HUES64 (cell line): ENCODE measurements around the gene SASH3.

Experiments
- H3K27ac ChIP-seq: 2 replicates; pipeline ENCODE4 v1.7.0; 2013; ENCODE audit warnings: low read depth, low read length, inconsistent platforms
- H3K27me3 ChIP-seq: 2 replicates; pipeline ENCODE4 v1.6.1; 2013; ENCODE audit warnings: mild to moderate bottlenecking, low read length; ENCODE audit not compliant: insufficient read depth
- H3K36me3 ChIP-seq: 2 replicates; pipeline ENCODE4 v1.6.1; 2013; ENCODE audit warnings: mild to moderate bottlenecking, low read length; ENCODE audit not compliant: insufficient read depth
- H3K4me1 ChIP-seq: 2 replicates; pipeline ENCODE4 v1.6.1; 2013; ENCODE audit warnings: mild to moderate bottlenecking, low read length, moderate library complexity; ENCODE audit not compliant: insufficient read depth
- H3K4me3 ChIP-seq: 2 replicates; pipeline ENCODE4 v1.5.1; 2013; ENCODE audit warnings: mild to moderate bottlenecking, low read length, moderate library complexity
- H3K9ac ChIP-seq: 2 replicates; pipeline ENCODE4 v1.6.1; 2013; ENCODE audit warnings: mild to moderate bottlenecking, low read depth, low read length
- H3K9me3 ChIP-seq: 2 replicates; pipeline ENCODE4 v1.6.1; 2013; ENCODE audit warnings: low read depth, low read length; ENCODE audit not compliant: insufficient read depth
- WGBS: fragments of 150-250, 120-280 bp; methylation state at CpG from one replicate; pipeline ENCODE4 v1.1.7; 2013; ENCODE audit warnings: missing lambda C conversion rate; 5-methylcytosine and 5-hydroxymethylcytosine counted together

Gene SASH3

DNA sequence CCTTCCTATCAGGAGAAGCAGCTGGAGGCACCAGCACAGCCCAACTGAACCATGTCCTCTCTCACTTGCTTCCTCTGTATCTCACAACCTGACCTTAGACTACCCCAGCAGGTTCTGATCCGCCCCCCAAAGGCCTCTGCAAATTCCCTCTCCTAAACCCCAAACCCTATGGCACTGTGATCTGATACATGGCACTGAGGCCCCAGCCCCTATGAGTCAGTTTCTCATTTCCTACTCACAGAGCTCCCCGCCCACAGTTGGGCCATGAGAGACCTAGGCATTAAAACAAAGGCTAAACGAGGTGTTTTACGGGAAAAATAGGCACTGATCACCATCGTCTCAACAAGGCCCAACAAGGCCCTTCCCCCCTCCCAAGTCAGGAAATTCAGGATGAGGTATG lies 19.1 kb downstream of the SASH3 start:
- Histone ChIP-seq H3K27ac (no peak overlapping the region), H3K9me3 (no peaks in the 10 kb centered on the region), H3K9ac (no peak overlapping the region), H3K4me1 (no peaks in the 10 kb centered on the region), H3K4me3 (no peak overlapping the region), H3K36me3 (peaks cover 4% of the 10 kb centered on the region; the same call in 1 of the 2 replicates), H3K27me3 (no peaks in the 10 kb centered on the region)
- 93% methylated on average over 4 of the region's 5 CpGs for WGBS

DNA sequence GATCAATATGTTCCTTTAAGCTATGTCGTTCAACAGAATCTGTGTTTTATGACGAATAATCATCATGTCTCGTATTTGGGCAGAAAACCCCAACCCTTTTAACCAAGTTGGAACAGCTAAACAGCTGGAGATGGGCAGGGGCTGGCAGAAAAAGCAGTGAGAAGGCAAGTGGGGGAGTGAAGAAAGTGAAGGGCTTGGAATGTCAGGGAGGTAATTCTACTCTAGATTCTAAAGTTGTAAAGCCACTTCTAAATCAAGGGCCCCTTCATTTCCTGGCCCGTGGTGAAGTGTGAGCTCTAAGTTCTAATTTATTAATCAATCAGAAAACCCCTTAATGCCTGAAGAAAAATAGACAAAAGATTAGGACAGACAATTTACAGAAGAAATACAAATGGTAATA lies 20.4 kb downstream of the SASH3 start:
- no peaks in the 10 kb centered on the region for H3K9me3 ChIP-seq
- no peak overlapping the region for H3K4me3 ChIP-seq
- no peaks in the 10 kb centered on the region for H3K27me3 ChIP-seq
- WGBS: 84% methylated on average over 3 of the region's 4 CpGs
- H3K36me3 ChIP-seq: peaks cover 9% of the 10 kb centered on the region; the same call in 1 of the 2 replicates
- no peak overlapping the region for H3K27ac ChIP-seq
- no peak overlapping the region for H3K9ac ChIP-seq
- H3K4me1 ChIP-seq: no peaks in the 10 kb centered on the region

DNA sequence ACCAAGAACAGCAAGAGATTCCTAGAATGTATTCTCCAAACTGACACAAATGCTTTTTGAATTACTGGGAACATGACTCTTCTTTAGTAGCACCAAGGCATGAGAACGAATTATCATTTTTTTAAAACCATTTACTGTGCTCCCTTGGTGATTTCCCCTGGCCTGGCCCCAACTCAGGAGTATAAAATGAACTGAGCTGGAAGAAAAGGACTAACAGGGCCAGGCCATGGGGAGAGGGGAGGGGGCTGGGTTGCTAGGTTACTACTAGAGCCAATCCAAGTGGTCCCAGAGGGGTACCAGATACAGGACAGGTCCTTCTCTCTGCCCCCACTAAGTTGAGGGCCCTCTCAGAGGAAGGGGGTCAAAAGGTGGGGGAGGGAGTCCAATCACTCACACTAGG lies 23.1 kb downstream of the SASH3 start:
- WGBS: 100% methylated on average over 1 of the region's 1 CpG
- Histone ChIP-seq H3K27ac (no peak overlapping the region), H3K27me3 (no peaks in the 10 kb centered on the region), H3K36me3 (peaks cover 24% of the 10 kb centered on the region), H3K4me3 (no peak overlapping the region), H3K9ac (no peak overlapping the region), H3K9me3 (no peaks in the 10 kb centered on the region), H3K4me1 (no peaks in the 10 kb centered on the region)

DNA sequence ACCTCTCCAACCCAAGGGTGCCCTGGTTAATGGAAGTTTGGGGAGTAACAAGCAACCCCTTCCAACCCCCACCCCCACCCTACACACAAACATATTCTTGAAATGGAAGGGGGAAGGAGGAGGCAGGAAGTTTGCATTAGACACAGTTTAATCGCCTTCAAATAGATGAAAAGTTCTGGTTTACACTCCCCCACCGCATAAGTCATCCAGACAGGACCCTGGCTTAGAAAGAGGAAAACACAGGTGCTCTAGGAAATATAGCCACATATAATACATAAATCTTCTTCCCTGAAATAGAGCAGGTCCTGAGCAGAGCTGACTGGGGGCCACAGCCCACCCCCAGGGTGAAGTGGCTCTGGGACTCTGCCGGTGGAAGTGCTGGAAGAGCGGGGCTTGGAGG lies 25.1 kb downstream of the SASH3 start:
- H3K9ac ChIP-seq: no peak overlapping the region
- H3K27ac ChIP-seq: no peak overlapping the region
- H3K9me3 ChIP-seq: no peaks in the 10 kb centered on the region; the same call in 1 of the 2 replicates
- WGBS: 97% methylated on average over 3 of the region's 4 CpGs
- no peaks in the 10 kb centered on the region for H3K27me3 ChIP-seq
- peaks cover 30% of the 10 kb centered on the region for H3K36me3 ChIP-seq
- H3K4me1 ChIP-seq: no peaks in the 10 kb centered on the region
- H3K4me3 ChIP-seq: no peak overlapping the region

DNA sequence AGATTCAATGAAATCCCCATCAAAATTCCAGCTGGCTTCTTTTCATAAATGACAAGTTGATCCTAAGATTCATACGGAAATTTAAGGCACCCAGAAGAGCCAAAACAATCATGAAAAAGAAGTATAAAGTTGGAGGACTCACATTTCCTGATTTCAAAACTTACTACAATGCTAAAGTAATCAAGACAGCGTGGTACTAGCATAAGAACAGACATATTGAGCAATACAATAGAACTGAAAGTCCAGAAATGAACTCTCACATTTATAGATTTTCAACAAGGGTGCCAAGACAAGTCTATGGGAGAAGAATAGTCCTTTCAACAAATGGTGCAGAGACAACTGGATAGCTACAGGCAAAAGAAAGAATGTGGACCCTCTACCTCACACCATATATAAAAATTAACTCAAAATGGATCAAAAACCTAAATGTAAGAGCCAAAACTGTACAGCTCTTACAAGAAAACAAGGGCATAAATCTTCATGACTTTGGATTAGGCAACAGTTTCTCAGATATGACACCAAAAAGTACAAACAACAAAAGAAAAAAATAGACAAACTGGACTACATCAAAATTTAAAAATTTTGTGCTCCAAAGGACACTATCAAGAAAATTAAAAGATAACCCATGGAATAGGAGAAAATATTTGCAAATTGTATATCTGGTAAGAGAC lies 28.5 kb downstream of the SASH3 start:
- 100% methylated on average over 2 of the region's 2 CpGs for WGBS
- H3K9me3 ChIP-seq: no peaks in the 10 kb centered on the region; the same call in 1 of the 2 replicates
- H3K36me3 ChIP-seq: peaks cover 45% of the 10 kb centered on the region
- no peak overlapping the region for H3K27ac ChIP-seq
- no peaks in the 10 kb centered on the region for H3K27me3 ChIP-seq
- H3K4me3 ChIP-seq: no peak overlapping the region
- no peaks in the 10 kb centered on the region for H3K4me1 ChIP-seq
- no peak overlapping the region for H3K9ac ChIP-seq

DNA sequence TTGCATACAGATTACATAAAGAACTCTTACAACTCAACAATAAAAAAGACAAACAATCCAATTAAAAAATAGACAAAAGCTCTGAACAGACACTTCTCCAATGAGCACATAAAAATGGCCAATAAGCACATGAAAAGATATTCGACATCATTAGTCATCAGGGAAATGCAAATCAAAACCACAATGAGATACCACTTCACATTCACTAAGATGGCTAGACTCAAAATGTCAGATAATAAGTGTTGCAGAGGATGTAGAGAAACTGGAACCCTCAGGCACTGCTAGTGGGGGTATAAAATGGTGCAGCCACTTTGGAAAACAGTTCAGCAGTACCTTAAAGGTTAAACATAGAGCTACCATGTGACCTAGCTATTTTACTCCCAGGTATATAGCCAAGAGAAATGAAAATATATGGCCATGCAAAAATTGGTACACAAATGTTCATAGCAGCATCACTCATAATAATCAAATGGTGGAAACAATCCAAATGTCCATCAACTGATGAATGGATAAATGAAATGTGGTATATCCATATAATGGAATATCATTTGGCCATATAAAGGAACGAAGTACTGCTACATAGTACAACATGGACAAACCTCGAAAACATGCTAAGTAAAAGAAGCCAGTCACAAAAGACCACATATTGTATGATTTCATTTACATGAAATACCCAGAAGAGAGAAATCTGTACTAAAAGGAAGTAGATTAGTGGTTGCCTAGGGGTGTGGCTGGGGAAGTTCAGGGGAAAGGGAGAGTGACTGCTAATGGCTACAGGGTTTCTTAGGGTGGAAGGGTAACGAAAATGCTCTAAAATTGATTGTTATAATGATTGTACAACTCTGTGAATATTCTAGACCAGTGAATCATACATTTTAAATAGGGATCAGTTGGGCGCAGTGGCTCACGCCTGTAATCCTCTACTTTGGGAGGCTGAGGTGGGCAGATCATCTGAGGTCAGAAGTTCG lies 29.4 kb downstream of the SASH3 start:
- H3K4me3 ChIP-seq: no peak overlapping the region
- peaks cover 45% of the 10 kb centered on the region for H3K36me3 ChIP-seq
- WGBS: 100% methylated on average over 3 of the region's 7 CpGs
- H3K9me3 ChIP-seq: no peaks in the 10 kb centered on the region; the same call in 1 of the 2 replicates
- H3K27ac ChIP-seq: no peak overlapping the region
- no peaks in the 10 kb centered on the region for H3K27me3 ChIP-seq
- no peaks in the 10 kb centered on the region for H3K4me1 ChIP-seq
- no peak overlapping the region for H3K9ac ChIP-seq

DNA sequence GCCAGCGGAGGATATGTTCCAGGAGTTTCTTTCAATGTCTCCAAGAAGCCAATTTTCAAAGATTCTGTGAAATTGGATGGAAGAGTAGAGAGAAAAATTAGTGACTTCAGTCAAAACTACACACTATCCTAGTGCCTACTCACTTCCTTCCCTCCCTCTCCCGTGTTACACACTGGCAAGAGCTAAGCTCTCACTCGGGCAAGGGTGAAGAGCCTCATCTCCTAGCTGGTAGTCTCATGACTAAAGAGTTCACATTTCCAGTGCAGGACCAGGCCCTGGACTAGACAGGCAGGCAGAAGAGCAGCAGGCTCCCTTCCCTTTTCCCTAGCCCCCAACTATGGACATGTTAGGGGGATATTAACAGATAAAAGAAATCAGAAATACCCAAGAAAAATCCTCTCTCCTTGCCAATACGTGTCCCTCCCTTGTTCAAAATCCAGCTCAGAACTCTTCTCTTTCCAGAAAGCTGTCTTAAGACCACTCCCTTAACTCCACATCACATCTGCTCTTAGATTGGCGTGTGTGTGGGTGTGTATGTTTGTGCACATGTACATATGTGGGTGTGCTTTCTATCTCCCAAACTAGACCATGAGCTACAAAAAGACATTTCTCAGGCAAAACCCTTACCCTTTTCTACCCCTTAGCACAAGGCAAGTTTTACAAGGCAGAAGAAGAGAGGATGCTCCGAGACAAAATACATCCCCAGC lies 34.1 kb downstream of the SASH3 start:
- WGBS: 95% methylated on average over 5 of the region's 6 CpGs

DNA sequence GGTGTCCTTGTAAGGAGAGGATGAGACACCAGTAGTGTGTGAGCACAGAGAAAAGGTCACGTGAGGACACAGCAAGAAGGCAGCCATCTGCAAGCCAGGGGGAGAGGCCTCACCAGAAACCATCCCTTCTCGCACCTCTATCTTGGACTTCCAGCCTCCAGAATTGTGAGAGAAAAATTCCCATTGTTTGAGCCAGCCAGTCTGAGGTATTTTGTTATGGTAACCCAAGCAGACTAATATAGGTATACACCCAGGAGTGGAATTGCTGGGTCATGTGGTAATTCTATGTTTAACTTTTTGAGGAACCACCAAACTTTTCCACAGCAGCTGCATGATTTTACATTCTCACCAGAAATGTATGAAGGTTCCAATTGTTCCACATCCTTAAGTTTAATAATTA lies 38.4 kb downstream of the SASH3 start:
- WGBS: 100% methylated on average over 1 of the region's 2 CpGs
- Histone ChIP-seq H3K9ac (no peak overlapping the region), H3K27me3 (no peaks in the 10 kb centered on the region), H3K36me3 (peaks cover 18% of the 10 kb centered on the region), H3K9me3 (no peaks in the 10 kb centered on the region), H3K27ac (no peak overlapping the region), H3K4me3 (no peak overlapping the region), H3K4me1 (no peaks in the 10 kb centered on the region)

More for the DNA sequence above, 34.1 kb downstream of the SASH3 start:
- Histone ChIP-seq H3K9me3 (no peaks in the 10 kb centered on the region), H3K36me3 (peaks cover 34% of the 10 kb centered on the region), H3K9ac (no peak overlapping the region), H3K4me3 (no peak overlapping the region), H3K27me3 (no peaks in the 10 kb centered on the region), H3K4me1 (no peaks in the 10 kb centered on the region), H3K27ac (no peak overlapping the region)

DNA sequence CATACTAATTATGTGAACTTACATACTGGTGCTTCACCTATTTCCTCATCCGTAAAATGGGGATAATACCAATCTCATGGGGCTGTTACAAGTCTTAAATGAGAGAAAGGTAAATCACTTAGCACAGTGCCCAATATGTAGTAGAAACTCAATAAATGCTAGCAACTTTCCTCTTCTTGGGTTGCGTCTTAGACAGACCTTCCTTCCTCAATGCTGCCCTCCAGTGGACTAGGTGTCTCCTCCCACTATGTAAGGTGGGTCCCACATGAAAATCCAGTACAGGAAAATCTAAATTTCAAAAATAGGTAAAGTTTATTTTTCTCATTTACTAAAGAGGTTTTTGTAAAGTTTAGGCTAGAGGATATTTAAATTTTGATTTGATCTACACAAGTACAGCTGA lies 43.4 kb downstream of the SASH3 start:
- Histone ChIP-seq H3K27ac (no peak overlapping the region), H3K4me1 (no peaks in the 10 kb centered on the region), H3K27me3 (no peaks in the 10 kb centered on the region), H3K9ac (no peak overlapping the region), H3K9me3 (no peaks in the 10 kb centered on the region), H3K4me3 (no peak overlapping the region), H3K36me3 (peaks cover 16% of the 10 kb centered on the region)
- 77% methylated on average over 2 of the region's 2 CpGs for WGBS

DNA sequence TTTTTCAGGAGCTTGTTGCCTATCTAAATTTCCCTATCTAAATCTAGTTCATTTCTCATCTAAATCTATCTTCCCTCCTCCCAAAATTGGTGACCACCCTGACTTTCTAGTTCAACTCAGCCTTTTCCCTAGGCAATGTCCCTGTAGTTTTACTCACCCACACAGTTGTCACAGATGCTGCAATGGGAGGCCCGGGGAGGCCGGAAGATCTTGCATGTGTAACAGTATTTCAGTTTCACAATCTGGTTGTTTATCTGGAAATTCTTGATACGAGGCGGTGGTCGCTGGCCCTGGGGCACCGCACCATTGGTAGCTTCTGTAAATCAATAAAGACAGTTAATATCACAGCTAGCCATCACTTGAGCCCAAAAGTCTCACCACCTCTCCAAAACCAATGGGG lies 43.8 kb downstream of the SASH3 start:
- Histone ChIP-seq H3K27me3 (no peaks in the 10 kb centered on the region), H3K4me1 (no peaks in the 10 kb centered on the region), H3K9me3 (no peaks in the 10 kb centered on the region), H3K9ac (no peak overlapping the region), H3K27ac (no peak overlapping the region), H3K36me3 (peaks cover 12% of the 10 kb centered on the region), H3K4me3 (no peak overlapping the region)
- 94% methylated on average over 6 of the region's 6 CpGs for WGBS

DNA sequence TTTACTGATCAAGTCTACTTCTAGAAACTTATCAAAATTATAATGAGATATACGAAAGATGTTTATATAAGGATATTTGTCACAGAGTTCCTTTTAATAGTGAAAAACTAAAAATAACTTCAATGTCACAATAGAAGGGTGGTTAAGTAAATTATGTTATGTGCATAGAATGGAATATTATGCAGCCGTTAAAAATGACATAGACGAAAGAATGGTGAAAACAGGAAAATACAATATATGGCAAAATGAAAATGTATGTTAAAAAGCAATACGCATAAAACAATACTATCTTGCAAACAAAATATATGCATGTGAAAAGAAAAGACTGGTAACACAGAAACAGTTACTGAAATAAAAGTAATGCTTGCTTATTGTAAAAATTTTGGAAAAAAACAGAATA lies 44.9 kb downstream of the SASH3 start:
- Histone ChIP-seq H3K9me3 (no peaks in the 10 kb centered on the region), H3K9ac (no peak overlapping the region), H3K27me3 (no peaks in the 10 kb centered on the region), H3K4me1 (no peaks in the 10 kb centered on the region), H3K36me3 (peaks cover 11% of the 10 kb centered on the region), H3K4me3 (no peak overlapping the region), H3K27ac (no peak overlapping the region)
- WGBS: 81% methylated on average over 2 of the region's 4 CpGs
